BJ (cell line): ENCODE results near the gene ZNF592. TPM values are rescaled to one million over a fixed set of nuclear protein-coding genes. Genes with fewer than 3 reads are reported as not detected.

Experiments
- CTCF ChIA-PET: fragments of 350-600 bp; formaldehyde crosslinking; extraction: SDS; loops from one replicate; lab custom pipeline; 2021; ENCODE audit warnings: antibody characterized with exemption, inconsistent platforms; lab: Yijun Ruan, JAX
- POLR2A ChIA-PET: fragments of 300-600 bp; sonication (Branson Sonifier 250); formaldehyde crosslinking; extraction: SDS; loops from one replicate; lab custom pipeline; 2021; ENCODE audit warnings: antibody characterized with exemption; lab: Charles Lee
- DNase-seq: peaks from one replicate; pipeline ENCODE4 v3.0.0-alpha.2; 2011; ENCODE audit warnings: low read depth
- H3K27me3 ChIP-seq: 2 replicates; pipeline ENCODE4 v1.6.0; 2011; ENCODE audit warnings: low read length; ENCODE audit not compliant: control insufficient read depth, insufficient read depth
- H3K36me3 ChIP-seq: 2 replicates; pipeline ENCODE4 v1.5.1; 2011; ENCODE audit warnings: low read length; ENCODE audit not compliant: control insufficient read depth, insufficient read depth
- H3K4me3 ChIP-seq: 2 replicates; pipeline ENCODE4 v1.5.1; 2011; ENCODE audit warnings: low read depth, mild to moderate bottlenecking, control low read depth, low read length
- CTCF ChIP-seq: IDR thresholded peaks from 2 replicates; pipeline ENCODE4 v1.5.1; 2011; ENCODE audit warnings: low read depth, mild to moderate bottlenecking, control low read depth, inconsistent platforms, low read length, moderate library complexity; ENCODE audit not compliant: insufficient read depth
- polyA plus RNA-seq: library from polyadenylated mRNA; depleted of rRNA; stranded (reverse); fragments of >200 nt; gene quantifications from 2 replicates; pipeline ENCODE4 v1.2.3, GENCODE V29; 2011

The ZNF592 gene
- polyA plus RNA-seq, 1 experiment: 11.0 TPM

DNA sequence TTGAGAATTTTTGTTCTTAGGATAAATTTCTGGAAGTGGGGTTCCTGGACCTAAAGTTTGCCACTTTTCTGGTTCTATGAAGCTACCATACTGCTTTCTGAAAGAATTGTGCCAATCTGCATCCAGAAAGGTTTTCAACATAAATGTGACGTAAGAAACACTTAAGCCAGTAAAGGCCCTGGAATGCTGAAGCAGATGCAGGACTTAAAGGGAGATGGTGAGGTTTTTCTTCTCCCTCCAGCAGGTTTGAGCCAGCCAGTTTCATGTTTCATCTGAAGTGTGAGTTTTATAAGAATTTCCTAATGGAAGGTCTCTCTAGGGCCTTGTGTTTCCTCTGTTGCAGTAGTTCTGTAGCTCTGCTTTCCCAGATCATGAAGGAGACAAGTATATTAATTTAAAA is 33.1 kb downstream of the ZNF592 start:
- ChIA-PET POLR2A (no interaction called here), CTCF (interaction anchor here (0.6 kb wide), 1 partner anchor 14 kb away, joined by 3 read pairs; no protein-coding TSS in a partner anchor)
- peaks cover 32% of the 10 kb centered on the region for H3K36me3 ChIP-seq
- no peak overlapping the region for H3K4me3 ChIP-seq
- no peak for DNase-seq
- TF ChIP-seq CTCF: no peak
- H3K27me3 ChIP-seq: no peaks in the 10 kb centered on the region

DNA sequence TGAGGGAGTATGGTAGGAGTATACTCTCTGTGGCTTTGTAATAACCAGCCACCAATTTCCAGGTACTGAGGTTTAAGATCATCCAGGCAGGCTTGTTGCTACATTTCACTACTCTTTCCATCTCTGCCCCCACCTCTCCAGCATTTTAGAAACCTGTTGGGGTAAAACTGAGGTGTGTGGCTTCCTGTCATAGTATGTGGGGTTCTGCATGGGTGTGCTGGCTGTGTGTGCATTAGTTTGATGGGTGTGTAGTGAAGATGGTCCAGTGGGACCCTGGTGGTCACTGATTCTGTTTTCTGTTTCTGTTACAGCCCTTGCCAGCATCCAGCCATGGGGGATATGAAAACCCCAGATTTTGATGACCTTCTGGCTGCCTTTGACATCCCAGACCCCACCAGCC is 34.0 kb downstream of the ZNF592 start:
- Histone ChIP-seq H3K4me3 (no peak overlapping the region), H3K27me3 (no peaks in the 10 kb centered on the region), H3K36me3 (peaks cover 32% of the 10 kb centered on the region)
- ChIA-PET POLR2A (no interaction called here), CTCF (interaction anchor here (0.6 kb wide), 1 partner anchor 15 kb away, joined by 3 read pairs; no protein-coding TSS in a partner anchor)
- no peak for DNase-seq
- TF ChIP-seq CTCF: no peak

DNA sequence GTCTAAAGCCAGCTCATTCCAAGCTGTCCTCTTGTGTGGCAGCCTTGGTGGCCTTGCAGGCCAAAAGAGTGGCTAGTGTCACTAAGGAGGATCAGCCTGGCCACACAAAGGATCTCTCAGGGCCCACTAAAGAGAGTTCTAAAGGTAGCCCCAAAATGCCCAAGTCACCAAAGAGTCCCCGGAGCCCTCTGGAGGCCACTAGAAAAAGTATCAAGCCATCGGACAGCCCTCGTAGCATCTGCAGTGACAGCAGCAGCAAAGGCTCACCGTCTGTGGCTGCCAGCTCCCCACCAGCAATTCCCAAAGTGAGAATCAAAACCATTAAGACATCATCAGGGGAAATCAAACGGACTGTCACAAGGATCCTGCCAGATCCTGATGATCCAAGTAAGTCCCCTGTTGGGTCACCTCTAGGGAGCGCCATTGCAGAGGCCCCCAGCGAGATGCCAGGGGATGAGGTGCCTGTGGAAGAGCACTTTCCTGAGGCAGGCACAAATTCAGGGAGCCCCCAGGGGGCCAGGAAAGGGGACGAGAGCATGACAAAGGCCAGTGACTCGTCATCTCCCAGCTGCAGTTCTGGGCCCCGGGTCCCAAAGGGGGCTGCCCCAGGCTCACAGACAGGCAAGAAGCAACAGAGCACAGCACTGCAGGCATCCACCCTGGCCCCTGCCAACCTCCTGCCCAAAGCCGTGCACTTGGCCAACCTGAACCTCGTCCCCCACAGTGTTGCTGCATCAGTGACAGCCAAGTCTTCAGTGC is 35.3 kb downstream of the ZNF592 start:
- POLR2A ChIA-PET: no interaction called here

DNA sequence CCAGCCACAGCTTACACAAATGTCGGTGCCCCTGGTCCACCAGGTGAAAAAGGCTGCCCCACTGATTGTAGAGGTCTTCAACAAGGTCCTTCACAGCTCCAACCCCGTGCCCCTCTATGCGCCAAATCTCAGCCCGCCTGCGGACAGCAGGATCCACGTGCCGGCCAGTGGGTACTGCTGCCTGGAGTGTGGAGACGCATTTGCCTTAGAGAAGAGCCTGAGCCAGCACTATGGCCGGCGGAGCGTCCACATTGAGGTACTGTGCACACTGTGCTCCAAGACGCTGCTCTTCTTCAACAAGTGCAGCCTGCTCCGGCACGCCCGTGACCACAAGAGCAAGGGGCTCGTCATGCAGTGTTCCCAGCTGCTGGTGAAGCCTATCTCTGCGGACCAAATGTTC is 35.9 kb downstream of the ZNF592 start:
- Histone ChIP-seq H3K36me3 (peaks cover 32% of the 10 kb centered on the region), H3K27me3 (no peaks in the 10 kb centered on the region), H3K4me3 (no peak overlapping the region)
- POLR2A ChIA-PET: no interaction called here
- CTCF ChIA-PET: interaction anchor here (2.1 kb wide), 1 partner anchor 18 kb away, joined by 5 read pairs; no protein-coding TSS in a partner anchor
- no peak for TF ChIP-seq CTCF
- no peak for DNase-seq

More for the DNA sequence above, 35.3 kb downstream of the ZNF592 start:
- Histone ChIP-seq H3K27me3 (no peaks in the 10 kb centered on the region), H3K4me3 (no peak overlapping the region), H3K36me3 (peaks cover 32% of the 10 kb centered on the region)
- TF ChIP-seq CTCF: no peak
- no peak for DNase-seq
- CTCF ChIA-PET: interaction anchor here (2.1 kb wide), 1 partner anchor 17 kb away, joined by 5 read pairs; no protein-coding TSS in a partner anchor

- ChIA-PET CTCF (interaction anchor here (1.4 to 2.1 kb wide), 2 partner anchors 11 to 18 kb away, joined by 5 read pairs; no protein-coding TSS in a partner anchor), POLR2A (no interaction called here)
- no peak for DNase-seq
- Histone ChIP-seq H3K4me3 (no peak overlapping the region), H3K27me3 (no peaks in the 10 kb centered on the region), H3K36me3 (peaks cover 34% of the 10 kb centered on the region)
- TF ChIP-seq CTCF: no peak
These were observed 36.7 kb downstream of the ZNF592 start for GRCh38 chr15:84785053-84785452.
